GM21723 (cell line): ENCODE results near the gene PUSL1.

Source experiments
- ATAC-seq: cut with Tn5 transposase; IDR thresholded peaks from one replicate; pipeline ENCODE4 v1.9.1; 2021; ENCODE audit warnings: mild to moderate bottlenecking, moderate library complexity; ENCODE audit not compliant: unreplicated experiment

The PUSL1 gene

DNA sequence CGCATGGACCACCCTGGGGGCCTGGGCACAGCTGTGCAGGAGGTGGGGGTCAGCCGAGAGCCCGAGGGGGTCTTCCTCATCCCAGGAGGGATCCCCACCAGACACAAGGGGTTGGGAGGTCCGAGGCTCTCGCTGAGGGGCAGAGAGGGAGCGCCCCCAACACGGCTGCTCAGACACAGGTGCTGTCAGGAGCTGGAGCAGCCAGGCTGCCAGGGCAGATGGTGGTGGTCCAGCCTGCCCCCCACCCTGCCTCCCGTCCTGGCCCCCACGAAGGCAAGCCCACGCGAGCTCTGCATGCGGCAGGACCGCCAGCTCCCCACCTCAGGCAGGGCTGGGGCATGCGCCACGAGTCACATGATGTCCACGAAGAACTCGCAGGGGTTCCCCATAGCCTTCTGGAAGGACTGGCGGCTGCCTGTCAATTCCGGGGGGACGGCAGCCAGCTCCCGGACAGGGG lies 27.4 kb downstream of the PUSL1 start:
- ATAC-seq = no peak

DNA sequence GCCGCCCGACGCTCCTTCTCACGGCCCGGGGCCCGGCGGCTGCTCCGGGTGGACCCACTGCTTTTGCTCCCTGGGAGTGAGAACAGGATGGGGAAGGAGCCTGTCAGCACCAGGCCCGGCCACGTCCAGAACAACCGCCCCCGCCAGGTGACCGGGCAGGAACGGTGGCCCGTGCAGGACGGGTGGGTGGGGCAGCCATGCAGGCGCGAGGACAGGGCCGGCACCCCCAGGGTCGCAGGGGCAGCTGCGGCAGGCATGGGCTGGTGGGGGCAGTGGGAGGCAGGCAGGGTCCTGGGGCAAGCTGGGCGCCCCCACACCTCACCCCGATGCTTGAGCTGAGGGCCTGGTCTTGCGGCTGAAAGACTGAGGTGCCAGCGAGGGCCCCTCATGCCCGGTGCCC lies 28.0 kb downstream of the PUSL1 start:
- no peak for ATAC-seq

- ATAC-seq = no peak
Observed at GRCh38 chr1:1336931-1337792, 28.8 kb downstream of the PUSL1 start.

GRCh38 chr1:1337793-1338147 lies 29.4 kb downstream of the PUSL1 start:
- ATAC-seq = no peak

DNA sequence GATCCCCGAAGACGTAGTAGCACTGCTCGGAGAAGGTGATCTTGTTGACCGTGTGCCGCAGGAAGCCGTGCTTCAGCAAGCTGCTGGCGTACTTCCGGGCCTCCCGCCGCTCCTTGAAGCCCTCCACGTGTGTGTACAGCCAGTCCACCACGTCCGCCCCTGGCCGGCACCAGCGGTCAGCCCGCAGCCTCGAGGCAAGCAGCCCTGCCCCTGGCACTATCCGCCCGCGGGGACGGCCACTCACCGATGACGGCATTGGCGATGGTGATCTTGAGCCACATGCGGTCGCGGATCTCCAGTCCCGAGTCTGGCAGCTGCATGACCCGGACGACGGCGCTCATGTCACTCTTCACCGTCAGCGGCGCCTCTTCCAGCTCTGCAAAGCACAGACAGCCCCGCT lies 29.9 kb downstream of the PUSL1 start:
- ATAC-seq = no peak

GRCh38 chr1:1340185-1340584 lies 31.8 kb downstream of the PUSL1 start:
- no peak for ATAC-seq

DNA sequence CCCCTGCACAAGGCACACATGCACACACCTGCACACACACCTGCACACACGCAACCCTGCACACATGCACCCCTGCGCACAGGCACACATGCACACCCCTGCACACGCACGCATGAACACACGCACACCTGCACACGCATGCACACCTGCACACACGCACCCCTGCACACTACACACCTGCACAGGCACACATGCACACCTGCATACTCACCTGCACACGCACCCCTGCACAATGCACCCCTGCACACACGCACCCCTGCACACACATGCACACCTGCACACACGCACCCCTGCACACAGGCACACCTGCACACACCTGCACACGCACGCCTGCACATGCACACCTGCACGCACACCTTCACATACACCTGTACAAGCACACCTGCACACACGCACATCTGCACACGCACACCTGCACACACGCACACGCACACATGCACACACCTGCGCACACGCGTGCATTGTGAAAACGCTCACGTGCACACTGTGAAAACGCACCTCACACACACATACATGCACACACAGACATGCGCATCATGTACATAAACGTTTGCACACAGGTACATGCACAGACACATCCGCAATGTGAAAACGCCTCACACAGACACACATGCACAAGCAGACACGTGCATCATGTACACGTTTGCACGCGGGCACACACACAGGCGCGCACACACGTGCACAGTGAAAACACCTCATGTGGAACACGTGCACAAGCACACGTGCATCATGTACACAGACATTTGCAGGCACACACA lies 32.6 kb downstream of the PUSL1 start:
- no peak for ATAC-seq

GRCh38 chr1:1341549-1342021 lies 33.2 kb downstream of the PUSL1 start:
- ATAC-seq = no peak

DNA sequence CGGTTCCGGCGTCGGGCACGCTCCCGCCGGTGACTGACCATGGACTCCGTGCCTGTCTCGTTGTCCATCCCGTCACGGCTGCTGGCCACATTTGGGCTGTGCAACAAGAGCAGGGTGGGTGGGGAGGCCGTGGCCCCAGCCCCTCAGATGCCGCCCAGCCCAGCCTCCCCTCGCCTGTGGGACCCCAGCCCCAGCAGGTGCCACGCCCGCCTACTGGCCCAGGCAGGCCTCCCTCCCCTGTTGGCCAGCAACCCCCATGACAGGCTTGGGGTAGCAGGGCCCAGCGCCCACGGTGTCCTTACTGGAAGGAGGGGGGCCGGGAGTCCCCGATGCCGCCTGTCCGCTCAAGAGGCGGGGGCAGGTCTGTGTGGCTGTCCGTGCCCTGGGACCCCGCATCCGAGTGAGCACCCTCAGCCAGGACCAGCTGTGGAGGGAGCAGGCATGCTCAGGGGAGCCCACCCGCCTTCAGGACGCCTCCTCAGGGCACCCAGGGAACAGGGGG lies 33.7 kb downstream of the PUSL1 start:
- no peak for ATAC-seq

DNA sequence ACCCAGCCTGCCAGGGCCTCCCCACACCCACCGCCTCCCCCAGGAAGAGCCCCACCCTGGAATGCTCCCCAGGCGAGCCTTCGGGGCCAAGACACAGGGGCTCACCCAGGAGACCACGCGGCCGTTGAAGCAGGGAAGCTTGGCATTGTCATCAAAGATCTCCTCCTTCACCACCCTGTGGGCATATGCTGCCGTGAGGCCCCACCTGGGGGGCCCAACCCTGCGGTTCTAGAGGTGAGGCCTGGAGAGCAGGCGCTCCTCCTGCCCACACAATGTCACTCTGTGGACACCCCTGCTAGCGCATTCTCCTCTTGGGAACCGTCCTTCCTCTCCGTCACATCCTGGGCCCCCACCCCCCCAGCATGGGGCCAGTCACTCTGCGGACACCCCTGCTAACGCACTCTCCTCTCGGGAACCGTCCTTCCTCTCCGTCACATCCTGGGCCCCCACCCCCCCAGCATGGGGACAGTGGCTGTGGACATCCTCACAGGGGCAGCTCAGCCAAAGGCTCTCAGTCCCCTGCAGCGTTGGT lies 34.3 kb downstream of the PUSL1 start:
- ATAC-seq = no peak

- ATAC-seq = no peak
Observed at GRCh38 chr1:1343811-1344421, 35.5 kb downstream of the PUSL1 start.

- no peak for ATAC-seq
Observed at GRCh38 chr1:1344655-1345361, 36.4 kb downstream of the PUSL1 start.

DNA sequence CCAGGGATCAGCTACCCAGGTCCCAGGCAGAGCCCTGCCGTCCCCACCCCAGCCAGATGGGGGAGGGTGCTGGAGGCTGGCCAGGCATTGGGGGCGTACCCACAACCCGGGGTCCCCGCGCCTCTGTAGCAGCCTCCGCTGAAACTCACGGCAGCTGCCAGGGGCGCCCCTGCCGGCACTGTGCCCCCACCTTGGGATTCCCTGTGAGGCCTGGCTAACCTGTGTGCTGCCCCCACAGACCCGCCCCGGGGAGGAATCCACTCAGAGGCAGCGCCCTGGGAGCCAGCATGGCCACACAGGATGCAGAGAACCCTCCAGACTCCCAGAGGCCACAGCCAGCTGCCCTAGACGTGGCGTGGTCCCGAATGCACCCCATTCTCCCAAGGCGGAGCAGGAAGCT lies 37.0 kb downstream of the PUSL1 start:
- no peak for ATAC-seq

- no peak for ATAC-seq
Observed at GRCh38 chr1:1345860-1346500, 37.6 kb downstream of the PUSL1 start.

DNA sequence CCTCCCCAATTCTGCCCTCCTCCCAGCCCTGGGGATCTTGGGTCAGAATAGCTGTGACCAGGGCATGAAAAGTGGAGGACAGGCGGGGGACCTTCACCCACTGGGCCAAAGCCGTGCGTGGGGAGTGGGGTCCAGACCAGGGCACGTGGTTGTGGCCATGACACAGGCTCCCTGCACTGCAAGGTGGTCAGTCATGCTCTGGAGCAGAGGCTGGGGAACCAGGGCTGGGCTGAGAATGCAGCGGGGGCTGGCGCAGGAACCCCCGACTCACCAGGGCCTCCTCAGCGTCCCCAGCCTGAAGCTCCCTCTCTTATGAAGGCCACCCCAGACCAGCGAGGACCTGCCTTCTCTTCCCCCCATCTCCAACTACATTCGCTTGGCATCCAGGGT lies 38.1 kb downstream of the PUSL1 start:
- ATAC-seq = no peak

DNA sequence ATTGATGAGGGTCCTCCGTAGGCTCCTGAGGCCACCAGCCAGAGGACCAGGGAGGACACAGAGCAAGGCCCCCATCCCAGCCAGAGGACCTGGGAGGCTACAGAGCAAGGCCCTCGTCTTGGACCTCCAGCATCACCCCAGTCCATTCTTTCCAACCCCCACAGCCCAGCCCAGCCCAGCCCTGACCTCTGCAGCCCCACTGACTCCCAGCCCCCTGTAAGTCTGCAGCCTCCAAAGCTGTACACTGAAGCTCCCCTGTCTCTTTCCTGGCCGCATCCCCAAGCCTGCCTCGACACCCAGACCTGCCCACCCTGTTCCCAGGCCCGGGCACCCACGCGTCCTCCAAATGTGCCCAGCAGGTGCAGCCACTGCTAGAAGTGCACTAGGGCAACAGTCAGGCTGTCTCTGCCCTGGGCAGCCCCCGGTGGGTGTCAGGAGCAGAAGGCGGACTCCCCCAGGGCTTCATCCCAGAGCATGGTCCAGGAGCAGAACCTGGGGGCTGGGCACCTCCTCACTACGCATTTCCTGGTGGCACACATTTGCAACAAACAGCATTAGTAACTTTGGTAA lies 38.7 kb downstream of the PUSL1 start:
- no peak for ATAC-seq

- no peak for ATAC-seq
Observed at GRCh38 chr1:1347663-1348419, 39.4 kb downstream of the PUSL1 start.

DNA sequence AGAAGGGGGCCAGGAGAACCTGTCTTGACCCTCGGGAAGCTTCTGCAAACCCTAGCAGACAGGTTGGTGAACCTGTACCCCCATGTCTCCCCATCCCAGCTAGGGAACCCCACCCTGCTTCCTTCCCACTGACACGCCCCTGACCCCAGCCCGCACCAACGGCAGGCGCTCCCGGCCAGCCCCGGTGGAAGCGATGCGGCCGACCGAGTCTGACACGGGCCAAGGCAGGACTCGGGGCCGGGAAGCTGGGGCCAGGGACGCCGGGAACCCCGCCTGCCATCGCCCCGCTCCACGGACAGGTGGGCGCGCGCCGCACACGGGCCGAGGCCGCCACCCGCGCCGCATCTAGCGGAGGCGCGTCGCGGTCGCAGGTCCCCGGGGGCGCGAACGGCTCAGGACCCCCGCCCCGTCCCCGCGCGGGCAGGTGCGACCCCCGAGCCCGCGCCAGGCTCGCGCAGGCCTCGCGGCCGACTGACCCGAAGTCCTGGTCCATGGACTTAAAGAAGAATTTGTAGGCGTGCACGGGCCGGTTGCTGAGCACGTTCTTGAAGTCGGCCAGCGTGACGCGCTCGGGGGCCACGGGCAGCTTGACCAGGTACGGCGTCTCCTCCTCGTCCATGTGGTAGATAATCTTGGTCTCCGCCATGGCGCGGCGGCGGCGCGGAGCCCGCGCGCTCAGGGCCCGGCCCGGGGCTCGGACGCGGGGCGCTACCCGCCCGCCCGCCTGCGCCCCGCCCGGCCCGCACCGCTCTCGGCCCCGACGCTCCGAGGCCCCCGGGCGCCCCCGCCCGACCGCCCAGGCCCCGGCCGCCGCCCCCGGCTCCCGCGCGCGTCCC lies 40.2 kb downstream of the PUSL1 start:
- ATAC-seq = peak; percentile 34
